KMS-11 (cell line): ENCODE results near the gene NDUFV1.

Experiments used
- H2AFZ ChIP-seq: fragments of 200-600 bp; sonication (generic); 2 replicates; pipeline ENCODE4 v1.6.1; 2016; ENCODE audit warnings: antibody characterized with exemption, mixed run types, low read depth
- H3K27ac ChIP-seq: fragments of 200-600 bp; sonication (generic); 2 replicates; pipeline ENCODE4 v1.6.1; 2016; ENCODE audit warnings: mild to moderate bottlenecking, mixed run types
- H3K27me3 ChIP-seq: fragments of 200-600 bp; sonication (generic); 2 replicates; pipeline ENCODE4 v1.6.1; 2017; ENCODE audit warnings: mild to moderate bottlenecking, low read depth, mixed run types, moderate library complexity; ENCODE audit not compliant: insufficient read depth
- H3K36me3 ChIP-seq: fragments of 200-600 bp; sonication (generic); 2 replicates; pipeline ENCODE4 v1.6.1; 2017; ENCODE audit warnings: mild to moderate bottlenecking, mixed run types; ENCODE audit not compliant: insufficient read depth
- H3K4me1 ChIP-seq: fragments of 200-600 bp; sonication (generic); 2 replicates; pipeline ENCODE4 v1.6.1; 2016; ENCODE audit warnings: mild to moderate bottlenecking, low read depth, mixed run types; ENCODE audit not compliant: poor library complexity, severe bottlenecking
- H3K4me2 ChIP-seq: fragments of 200-600 bp; sonication (generic); 2 replicates; pipeline ENCODE4 v1.7.0; 2016; ENCODE audit warnings: mild to moderate bottlenecking, mixed run types
- H3K4me3 ChIP-seq: fragments of 200-600 bp; sonication (generic); IDR thresholded peaks from 2 replicates; pipeline ENCODE4 v1.6.1; 2017; ENCODE audit warnings: low read depth, low read length, mixed read lengths; ENCODE audit not compliant: insufficient read depth
- H3K79me2 ChIP-seq: fragments of 200-600 bp; sonication (generic); 2 replicates; pipeline ENCODE4 v1.6.1; 2016; ENCODE audit warnings: low read depth, mixed run types; ENCODE audit not compliant: insufficient read depth
- H3K9ac ChIP-seq: fragments of 200-600 bp; sonication (generic); 2 replicates; pipeline ENCODE4 v1.6.1; 2016; ENCODE audit warnings: mild to moderate bottlenecking, mixed run types
- H4K20me1 ChIP-seq: fragments of 200-600 bp; sonication (generic); 2 replicates; pipeline ENCODE4 v1.6.1; 2016; ENCODE audit warnings: mild to moderate bottlenecking, mixed run types; ENCODE audit not compliant: insufficient read depth
- CTCF ChIP-seq: fragments of 200-600 bp; sonication (generic); conservative IDR thresholded peaks from 2 replicates; pipeline ENCODE4 v1.6.1; 2017; ENCODE audit warnings: low read depth, mild to moderate bottlenecking, antibody characterized with exemption, low read length, moderate library complexity, mixed read lengths

The NDUFV1 gene

GRCh38 chr11:67609316-67609715, 2.6 kb downstream of the NDUFV1 start:
- Histone ChIP-seq H3K36me3 (no peaks in the 10 kb centered on the region), H4K20me1 (no peaks in the 10 kb centered on the region), H3K4me2 (no peak overlapping the region), H2AFZ (no peak overlapping the region), H3K27me3 (no peaks in the 10 kb centered on the region), H3K27ac (no peak overlapping the region), H3K4me1 (peaks cover 22% of the 10 kb centered on the region), H3K79me2 (peaks cover 18% of the 10 kb centered on the region), H3K9ac (no peak overlapping the region), H3K4me3 (no peak overlapping the region)
- no peak for TF ChIP-seq CTCF

GRCh38 chr11:67610302-67610868, 3.6 kb downstream of the NDUFV1 start:
- Histone ChIP-seq H3K4me2 (no peak overlapping the region), H3K4me1 (peaks cover 31% of the 10 kb centered on the region), H3K9ac (no peak overlapping the region), H4K20me1 (no peaks in the 10 kb centered on the region), H3K36me3 (no peaks in the 10 kb centered on the region), H3K79me2 (peaks cover 18% of the 10 kb centered on the region), H3K27ac (no peak overlapping the region), H2AFZ (no peak overlapping the region), H3K27me3 (no peaks in the 10 kb centered on the region), H3K4me3 (no peak overlapping the region)
- TF ChIP-seq CTCF = no peak

GRCh38 chr11:67611165-67611564, 4.4 kb downstream of the NDUFV1 start:
- Histone ChIP-seq H4K20me1 (no peaks in the 10 kb centered on the region), H2AFZ (no peak overlapping the region), H3K27ac (no peak overlapping the region), H3K79me2 (peaks cover 18% of the 10 kb centered on the region), H3K27me3 (no peaks in the 10 kb centered on the region), H3K4me2 (no peak overlapping the region), H3K9ac (no peak overlapping the region), H3K36me3 (no peaks in the 10 kb centered on the region), H3K4me1 (peaks cover 31% of the 10 kb centered on the region), H3K4me3 (no peak overlapping the region)
- no peak for TF ChIP-seq CTCF

- Histone ChIP-seq H2AFZ (no peak overlapping the region), H4K20me1 (no peaks in the 10 kb centered on the region), H3K9ac (no peak overlapping the region), H3K4me2 (no peak overlapping the region), H3K36me3 (no peaks in the 10 kb centered on the region), H3K4me3 (no peak overlapping the region), H3K4me1 (peaks cover 31% of the 10 kb centered on the region), H3K27me3 (no peaks in the 10 kb centered on the region), H3K79me2 (peaks cover 17% of the 10 kb centered on the region), H3K27ac (no peak overlapping the region)
- no peak for TF ChIP-seq CTCF
Measured at GRCh38 chr11:67611704-67612587, 5.2 kb downstream of the NDUFV1 start.
